Endometrial microvascular endothelial cells (primary cell): ENCODE results near the gene DNAH14. TPM values are rescaled to one million over a fixed set of nuclear protein-coding genes. Genes with fewer than 3 reads are reported as not detected.
"Not testable (repeated sequence)": the region's sequence is repeated elsewhere in the genome, so short reads cannot be mapped to it uniquely, and the experiment has no call there.

Experiments
- in situ Hi-C: cut with HindIII; loops from 2 replicates; pipeline ENCODE4 v1.10.0; 2017; ENCODE audit warnings: low sequenced_read_pairs, low pct_unique_long_range_greater_than_20kb; ENCODE audit errors: inconsistent ontology term
- total RNA-seq: library from RNA; depleted of rRNA; stranded (reverse); fragments of >200 nt; gene quantifications from one replicate; pipeline ENCODE4 v1.2.3, GENCODE V29; 2015; ENCODE audit errors: inconsistent ontology term

DNAH14 gene
- total RNA-seq, 1 donor from 2014 or later = 8.4 TPM

DNA sequence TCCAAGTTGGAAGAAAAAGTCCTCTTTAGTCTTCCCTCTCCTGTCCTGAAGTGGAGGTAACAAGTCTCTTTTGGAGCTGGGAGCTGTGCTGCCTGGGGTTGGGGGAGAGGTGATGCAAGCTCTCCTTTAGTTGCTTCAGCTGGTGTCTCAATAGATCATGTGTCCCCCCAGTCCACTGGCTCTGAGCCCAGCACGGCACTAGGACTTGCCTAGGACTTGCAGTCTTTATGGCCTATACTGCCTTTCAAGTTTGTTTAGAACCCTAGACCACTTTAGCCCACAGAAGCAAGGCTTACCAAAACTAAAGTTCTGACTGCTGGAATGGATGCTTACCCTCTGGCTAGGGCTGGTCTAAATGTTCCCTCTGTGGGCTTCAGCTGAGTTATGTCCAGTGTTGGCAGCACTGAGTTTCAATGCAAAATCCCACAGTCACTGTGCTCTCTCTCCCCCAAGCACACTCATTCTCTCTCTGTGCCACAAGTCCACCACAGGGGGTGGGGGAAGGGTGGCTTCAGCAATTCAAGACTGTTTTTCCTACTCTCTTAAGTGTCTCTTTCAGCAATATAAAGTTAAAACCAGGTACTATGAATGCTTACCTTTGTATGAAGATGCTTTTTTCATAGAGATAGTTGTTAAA is 185.0 kb downstream of the DNAH14 start:
- in situ Hi-C loops = no loop called here

DNA sequence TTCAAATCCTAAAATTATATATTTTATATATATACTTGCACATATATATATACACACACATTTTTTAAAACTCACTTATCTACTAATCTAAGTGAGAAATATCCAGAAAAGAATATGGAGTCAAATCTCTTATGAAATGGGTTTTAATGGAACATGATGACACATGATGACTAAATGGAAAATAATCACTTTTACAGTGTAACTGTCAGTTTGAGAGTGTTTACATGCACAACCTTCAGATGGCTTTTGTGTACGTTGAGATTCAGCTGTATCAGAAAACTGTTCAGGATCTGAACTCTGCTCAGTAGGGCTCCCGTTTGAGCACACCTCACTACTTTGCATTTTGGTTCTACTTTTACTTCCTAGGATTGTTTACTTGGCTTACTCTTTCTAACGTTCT is 189.8 kb downstream of the DNAH14 start:
- in situ Hi-C loops = no loop called here

DNA sequence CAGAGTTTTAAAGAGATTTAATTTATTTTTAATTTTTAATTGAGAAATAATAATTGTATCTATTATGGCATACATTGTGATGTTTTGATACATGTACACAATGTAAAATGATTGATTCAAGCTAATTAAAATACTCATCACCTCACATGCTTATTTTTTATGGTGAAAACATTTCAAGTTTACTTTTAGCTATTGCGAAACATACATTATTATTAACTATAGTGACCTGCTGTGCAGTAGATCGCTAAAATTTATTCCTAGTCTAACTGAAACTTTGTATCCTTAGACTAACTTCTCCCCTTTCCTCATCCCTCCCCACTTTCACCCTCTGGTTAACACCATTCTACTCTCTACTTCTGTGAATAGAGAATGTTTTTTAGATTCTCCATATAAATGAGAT is 191.6 kb downstream of the DNAH14 start:
- in situ Hi-C loops = no loop called here

GRCh38 chr1:225131869-225132268 is 202.4 kb downstream of the DNAH14 start:
- in situ Hi-C loops = no loop called here

DNA sequence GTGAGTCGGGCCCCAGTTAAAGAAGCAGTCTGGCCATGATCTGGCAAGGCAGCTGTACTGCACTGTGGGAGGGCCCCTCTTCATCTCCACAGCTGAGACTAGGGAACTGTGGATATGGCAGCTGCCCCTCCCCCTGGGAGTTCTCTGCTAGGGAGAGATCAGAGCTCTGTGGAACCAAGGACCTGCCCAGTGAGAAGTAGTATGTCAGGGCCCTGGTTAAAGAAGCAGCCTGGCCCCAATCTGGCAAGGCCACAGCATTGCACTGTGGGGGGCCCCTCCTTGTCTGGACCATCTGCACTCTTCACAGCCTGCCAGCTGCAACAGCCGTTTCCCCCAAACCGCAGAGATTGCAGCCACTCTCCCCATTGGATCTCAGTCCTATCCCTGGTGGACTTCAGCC is 208.5 kb downstream of the DNAH14 start:
- in situ Hi-C loops = no loop called here

- in situ Hi-C loops = no loop called here
Observed at GRCh38 chr1:225143001-225143400, 213.5 kb downstream of the DNAH14 start.

DNA sequence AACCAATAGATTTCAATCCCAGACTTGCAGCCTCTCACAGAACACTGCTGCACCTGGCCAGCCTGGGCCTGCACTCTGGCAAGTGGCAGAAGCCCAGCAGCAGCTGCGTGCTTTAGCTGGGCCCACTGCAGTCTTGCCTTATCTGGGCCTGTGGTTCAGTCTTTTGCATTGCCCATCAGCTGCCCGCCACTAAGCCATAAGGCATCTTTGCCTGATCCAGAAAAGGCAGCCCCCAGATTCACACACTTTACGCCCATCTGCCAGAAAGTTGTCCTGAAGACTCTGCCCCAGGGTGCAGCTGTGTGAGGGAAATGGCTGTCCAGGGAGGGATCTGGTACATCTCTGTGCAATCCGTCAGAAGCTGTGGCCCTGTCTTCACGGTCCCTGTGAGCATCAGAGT is 217.0 kb downstream of the DNAH14 start:
- in situ Hi-C loops = no loop called here

- in situ Hi-C loops = not testable (repeated sequence)
Observed at GRCh38 chr1:225147791-225148190, 218.3 kb downstream of the DNAH14 start.

GRCh38 chr1:225152061-225152460 is 222.6 kb downstream of the DNAH14 start:
- in situ Hi-C loops = no loop called here

- in situ Hi-C loops = no loop called here
Observed at GRCh38 chr1:225155555-225155954, 226.1 kb downstream of the DNAH14 start.

- in situ Hi-C loops = no loop called here
Observed at GRCh38 chr1:225156254-225156653, 226.8 kb downstream of the DNAH14 start.

- in situ Hi-C loops = no loop called here
Observed at GRCh38 chr1:225158291-225158690, 228.8 kb downstream of the DNAH14 start.

DNA sequence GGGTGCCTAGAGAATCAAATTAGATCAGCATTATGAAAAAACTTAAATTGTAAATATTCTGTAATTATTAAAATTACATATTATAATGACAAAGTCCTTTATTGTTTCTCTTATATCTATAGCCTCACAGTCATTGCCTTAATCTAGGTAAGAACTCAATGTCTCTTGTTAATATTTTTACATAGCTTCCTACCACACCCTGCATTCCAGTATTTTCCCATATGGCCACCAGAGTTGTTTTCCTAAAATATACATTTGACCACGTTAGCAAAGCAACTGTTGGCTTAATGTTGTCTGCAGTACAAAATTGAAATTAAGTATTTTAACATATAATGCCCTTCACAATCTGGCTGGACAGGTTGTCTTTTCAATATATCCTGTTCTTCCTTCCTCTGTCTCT is 230.3 kb downstream of the DNAH14 start:
- in situ Hi-C loops = no loop called here

DNA sequence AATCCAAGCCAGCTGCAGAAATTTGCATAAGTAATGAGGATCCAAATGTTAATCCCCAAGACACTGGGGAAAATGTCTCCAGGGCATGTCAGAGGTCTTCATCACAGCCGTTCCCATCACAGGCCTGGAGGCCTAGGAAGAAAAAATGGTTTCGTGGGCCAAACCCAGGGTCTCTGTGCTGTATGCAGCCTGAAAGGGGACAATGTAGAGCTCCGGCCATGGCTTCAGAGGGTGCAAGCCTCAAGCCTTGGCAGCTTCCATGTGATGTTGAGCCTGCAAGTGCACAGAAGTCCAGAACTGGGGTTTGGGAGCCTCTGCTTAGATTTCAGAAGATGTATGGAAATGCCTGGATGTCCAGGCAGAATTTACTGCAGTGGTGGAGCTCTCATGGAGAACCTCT is 247.9 kb downstream of the DNAH14 start:
- in situ Hi-C loops = not testable (repeated sequence)

DNA sequence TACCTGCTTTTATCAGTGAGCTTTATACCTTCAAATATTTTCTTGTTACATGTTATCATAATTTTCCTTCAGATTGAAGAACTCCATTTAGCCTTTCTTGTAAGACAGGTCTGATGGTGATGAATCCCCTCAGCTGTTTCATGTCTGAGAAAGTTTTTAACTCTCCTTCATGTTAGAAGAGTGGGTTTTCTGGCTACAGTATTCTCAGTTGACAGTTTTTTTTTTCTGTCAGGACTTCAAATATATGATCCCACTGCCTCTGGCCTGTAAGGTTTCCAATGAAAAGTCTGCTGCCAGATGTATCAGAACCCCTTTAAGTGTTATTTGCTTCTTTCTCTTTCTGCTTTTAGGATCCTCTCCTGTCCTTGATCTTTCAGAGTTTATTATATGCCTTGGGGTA is 250.2 kb downstream of the DNAH14 start:
- in situ Hi-C loops = no loop called here

DNA sequence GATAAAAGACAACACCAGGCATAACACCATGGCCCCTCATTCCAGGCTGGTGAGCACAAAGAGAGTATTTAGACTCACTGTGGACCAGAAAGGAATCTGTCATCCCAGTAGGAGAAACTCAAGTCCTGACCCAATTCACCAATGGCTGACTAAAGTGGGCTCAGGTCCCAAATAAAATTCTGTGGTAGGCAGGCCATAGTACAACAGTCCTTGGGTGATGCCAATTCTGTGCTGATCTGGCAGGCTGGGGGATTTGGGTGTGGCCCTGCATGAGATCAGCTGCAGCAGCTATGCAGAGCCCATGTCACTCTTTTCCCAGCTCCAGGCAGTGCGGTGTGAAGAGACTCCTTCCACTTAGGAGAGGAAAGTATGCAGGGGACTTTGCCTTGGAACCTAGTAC is 253.2 kb downstream of the DNAH14 start:
- in situ Hi-C loops = no loop called here

- in situ Hi-C loops = no loop called here
Observed at GRCh38 chr1:225191199-225191753, 261.8 kb downstream of the DNAH14 start.

DNA sequence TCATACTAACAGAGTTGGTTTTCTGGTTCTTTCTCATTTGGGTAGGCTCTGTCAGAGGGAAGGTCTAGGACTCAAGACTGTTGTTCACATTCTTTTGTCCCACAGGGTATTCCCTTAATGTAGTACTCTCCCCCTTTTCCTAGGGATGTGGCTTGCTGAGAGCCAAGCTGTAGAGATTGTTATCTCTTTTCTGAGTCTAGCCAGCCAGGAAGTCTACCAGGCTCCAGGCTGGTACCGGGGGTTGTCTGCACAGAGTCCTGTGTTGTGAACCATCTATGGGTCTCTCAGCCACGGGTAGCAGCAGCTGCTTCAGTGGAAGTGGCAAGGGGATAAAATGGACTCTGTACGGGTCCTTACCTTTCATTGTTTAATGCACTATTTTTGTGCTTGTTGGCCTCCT is 272.0 kb downstream of the DNAH14 start:
- in situ Hi-C loops = no loop called here

DNA sequence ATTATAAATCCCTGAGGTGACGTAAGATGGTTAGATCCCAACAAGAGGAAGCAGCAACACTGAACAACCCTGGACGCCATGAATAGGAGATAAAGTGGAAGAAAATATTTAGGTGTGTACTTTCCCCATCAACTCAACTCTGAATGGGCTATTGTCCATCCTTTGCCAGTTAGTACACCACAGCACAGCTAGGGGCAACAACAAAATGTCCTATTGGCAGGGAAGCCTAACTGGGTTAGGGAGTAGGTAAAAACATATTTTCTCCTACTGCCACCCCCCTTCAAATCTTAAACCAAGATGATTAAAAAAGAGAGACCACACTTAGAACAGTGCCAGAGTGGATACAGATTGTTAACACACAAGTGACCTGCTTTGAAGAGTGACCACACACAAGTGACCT is 278.3 kb downstream of the DNAH14 start:
- in situ Hi-C loops = no loop called here

DNA sequence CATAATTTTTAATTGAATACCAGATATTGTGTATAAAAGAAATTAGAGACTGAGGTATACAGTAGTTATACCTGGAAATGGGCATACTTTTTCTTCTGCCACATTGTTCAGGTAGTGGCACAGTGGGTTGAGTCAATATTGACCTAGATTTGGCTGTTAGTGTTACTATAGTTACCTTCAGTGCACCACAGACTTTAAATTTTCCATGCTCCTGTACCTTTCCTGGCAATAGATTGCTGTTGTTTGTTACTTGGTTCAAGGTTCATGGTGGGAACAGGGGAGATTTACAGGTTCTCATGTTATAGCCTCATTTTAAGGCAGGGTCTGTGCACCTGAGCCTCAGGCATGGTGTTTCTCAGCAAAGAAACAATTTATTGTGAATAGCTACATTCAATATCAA is 279.7 kb downstream of the DNAH14 start:
- in situ Hi-C loops = no loop called here

GRCh38 chr1:225210180-225210579 is 280.7 kb downstream of the DNAH14 start:
- in situ Hi-C loops = not testable (repeated sequence)
